Heart right ventricle (tissue), 16 donors: Measurements from ENCODE around the gene CRACR2B. TPM values are rescaled to one million over a fixed set of nuclear protein-coding genes. Genes with fewer than 3 reads are reported as not detected.

ENCODE experiments used
- ATAC-seq, 8 donors: fragments of 200-7000 bp; cut with Tn5 transposase; one replicate each; pipeline ENCODE4 v1.9.1; 2020; ENCODE audit warnings: mild to moderate bottlenecking in 8 of 8, moderate library complexity in 8 of 8, moderate number of reproducible peaks in 1 of 8
- DNase-seq, 2 donors: peaks; one replicate each; pipeline ENCODE4 v3.0.0-alpha.2; 2020
- H3K27ac ChIP-seq, 10 donors: fragments of 200-600 bp; sonication (generic) in 2 of 10; one replicate each; pipeline versions ENCODE4 v1.5.0 to v1.8.0; 2020 to 2022; ENCODE audit warnings: mild to moderate bottlenecking in 3 of 10
- H3K27me3 ChIP-seq, 7 donors: fragments of 200-600 bp; one replicate each; pipeline ENCODE4 v1.8.0; 2021 to 2022; ENCODE audit warnings: mild to moderate bottlenecking in 2 of 7
- H3K36me3 ChIP-seq, 9 donors: fragments of 200-600 bp; sonication (generic) in 1 of 9; one replicate each; pipeline versions ENCODE4 v1.5.0 to v1.8.0; 2020 to 2022; ENCODE audit warnings: mild to moderate bottlenecking in 2 of 9
- H3K4me1 ChIP-seq, 9 donors: fragments of 200-600 bp; sonication (generic) in 1 of 9; one replicate each; pipeline versions ENCODE4 v1.5.0 to v1.8.0; 2020 to 2022; ENCODE audit warnings: mild to moderate bottlenecking in 4 of 9
- H3K4me3 ChIP-seq, 10 donors: fragments of 200-600 bp; sonication (generic) in 2 of 10; one replicate each; pipeline versions ENCODE4 v1.5.0 to v1.8.0; 2020 to 2022; ENCODE audit warnings: mild to moderate bottlenecking in 7 of 10, moderate library complexity in 2 of 10
- H3K9me3 ChIP-seq, 11 donors: fragments of 200-600 bp in 10 of 11; sonication (generic) in 2 of 11; one replicate each; pipeline versions ENCODE4 v1.5.0 to v1.8.0; 2013 to 2022; ENCODE audit warnings: mild to moderate bottlenecking in 2 of 11, control low read depth in 1 of 11, moderate library complexity in 1 of 11
- CTCF ChIP-seq, 9 donors: fragments of 200-600 bp; sonication (generic) in 2 of 9; IDR thresholded peaks; one replicate each; pipeline versions ENCODE4 v1.5.0 to v1.8.0; 2021 to 2022; ENCODE audit warnings: antibody characterized with exemption in 9 of 9, mild to moderate bottlenecking in 5 of 9, moderate library complexity in 1 of 9
- WGBS, 2 donors: extraction: QIAGEN DNeasy Blood & Tissue Kit; methylation state at CpG; one replicate each; pipeline ENCODE4 v1.1.7; 2013; ENCODE audit warnings: inconsistent platforms in 1 of 2; 5-methylcytosine and 5-hydroxymethylcytosine counted together
- intact Hi-C, 10 donors: fragments of 100-400 bp; cut with DNase I; formaldehyde crosslinking; loops; one replicate each; pipeline versions ENCODE4 v1.11.1 to v1.14.2; 2022
- polyA plus RNA-seq, 2 donors: library from polyadenylated mRNA; stranded (reverse); fragments of 200-250 nt; gene quantifications; one replicate each; pipeline ENCODE4 v1.2.3, GENCODE V29; 2013
- total RNA-seq, 10 donors: library from RNA; stranded (reverse); fragmentation: NEBNext Ultra II Directional in 3 of 10; extraction: Animal tissue kit (Norgen Biotek cat#: 25700) in 3 of 10; gene quantifications; one replicate each; pipeline versions ENCODE4 v1.2.1 to v1.2.4, GENCODE V29; 2021 to 2023
- donor health status: Arrhythmogenic right ventricular cardiomyopathy.
- donor health status: ischemic (EF 13 %, LVEDD 7.1; RV severe dilation, severe dysfunction).
- donor health status: healthy with polysubstance abuse.
- donor health status: DM: no; HTN: yes; CAD: no.
- donor health status: DM: no; HTN: no; CAD: no.
- donor health status: ischemic (EF 25% LVEDD 6.9; RV normal size, moderate dysfunction).
- donor health status: ischemic (EF 25% LVEDD 5.7; RV mildly dilated, moderate dysfunction).
- donor health status: healthy.
- donor health status: DM: yes; HTN: yes; CAD: no.
- donor health status: Ischemic cardiomyopathy.
- donor health status: ischemic (EF 35%, LVEDD 5.7; RV mildly dilated, moderate dysfunction).
- donor health status: nonischemic (EF 11% LVEDD 7.7; RV severe dilation, severe dysfunction).
- donor health status: DM: yes; HTN: yes; CAD: no.
- donor health status: PGD.
- donor health status: ischemic (EF 29% LVEDD 5.4; RV normal size, mild dysfunction).
- donor health status: nonischemic (EF 23%, LVEDD 6.1; RV moderate dilation, normal function).

Gene CRACR2B
- total and polyA plus RNA-seq, 12 donors = 11.4 to 72.3 (median 17.0) TPM

- H3K27ac ChIP-seq = no peak overlapping the region
- peaks cover 7 to 28% (median 16%) of the 10 kb centered on the region in 9 donors for H3K4me1 ChIP-seq
- no peak overlapping the region for H3K4me3 ChIP-seq
- ATAC-seq (no peak), DNase-seq (no peak)
- no peak for TF ChIP-seq CTCF (IDR thresholded peaks at IDR 0.05)
- H3K27me3 ChIP-seq = no peaks in the 10 kb centered on the region
- H3K9me3 ChIP-seq = no peaks in the 10 kb centered on the region
- intact Hi-C loops = no loop called here
- 80 to 84% methylated on average over 12 of the region's 12 CpGs for WGBS, 2 donors
- peaks cover 0 to 55% (median 9%) of the 10 kb centered on the region in 9 donors for H3K36me3 ChIP-seq
These were observed 34.9 kb downstream of the CRACR2B start for GRCh38 chr11:862696-863022.

GRCh38 chr11:863023-863909 is 35.5 kb downstream of the CRACR2B start:
- Histone ChIP-seq H3K4me1 (peaks cover 7 to 28% (median 16%) of the 10 kb centered on the region in 9 donors), H3K27me3 (no peaks in the 10 kb centered on the region), H3K4me3 (no peak overlapping the region), H3K27ac (no peak overlapping the region), H3K9me3 (no peaks in the 10 kb centered on the region), H3K36me3 (peaks cover 0 to 55% (median 9%) of the 10 kb centered on the region in 9 donors)
- ATAC-seq = no peak
- WGBS, 2 donors = 85 to 86% methylated on average over 24 of the region's 24 CpGs
- intact Hi-C loops = no loop called here
- no peak for TF ChIP-seq CTCF (IDR thresholded peaks at IDR 0.05)
- DNase-seq = no peak

GRCh38 chr11:863910-864827 is 36.5 kb downstream of the CRACR2B start:
- Histone ChIP-seq H3K4me1 (peaks cover 7 to 28% (median 16%) of the 10 kb centered on the region in 9 donors), H3K9me3 (no peaks in the 10 kb centered on the region), H3K27ac (no peak overlapping the region), H3K27me3 (no peaks in the 10 kb centered on the region), H3K4me3 (no peak overlapping the region), H3K36me3 (peaks cover 0 to 59% (median 9%) of the 10 kb centered on the region in 9 donors)
- DNase-seq (no peak), ATAC-seq (no peak)
- intact Hi-C loops = no loop called here
- no peak for TF ChIP-seq CTCF (IDR thresholded peaks at IDR 0.05)
- 93 to 95% methylated on average over 31 of the region's 31 CpGs for WGBS, 2 donors

- intact Hi-C loops = no loop called here
- Histone ChIP-seq H3K4me3 (no peak overlapping the region), H3K9me3 (no peaks in the 10 kb centered on the region), H3K27me3 (no peaks in the 10 kb centered on the region), H3K4me1 (peaks cover 3 to 23% (median 10%) of the 10 kb centered on the region in 9 donors), H3K27ac (no peak overlapping the region), H3K36me3 (peaks cover 0 to 62% (median 9%) of the 10 kb centered on the region in 9 donors)
- no peak for DNase-seq
- no peak for TF ChIP-seq CTCF (IDR thresholded peaks at IDR 0.05)
- no peak for ATAC-seq
- 87 to 88% methylated on average over 10 to 11 of the region's 11 CpGs for WGBS, 2 donors
These were observed 37.2 kb downstream of the CRACR2B start for GRCh38 chr11:864898-865297.
